HCT116 (cell line): Measurements from ENCODE around the gene GNAI3. TPM values are rescaled to one million over a fixed set of nuclear protein-coding genes. Genes with fewer than 3 reads are reported as not detected.

Source experiments
- ATAC-seq: fragments of 200-7000 bp; cut with Tn5 transposase; 2 replicates; pipeline ENCODE4 v1.9.1; 2020; ENCODE audit warnings: mild to moderate bottlenecking, moderate library complexity
- BruUV-seq: library from RNA; stranded (reverse); fragments of 400-500 nt; replicated peaks from 2 replicates; lab custom pipeline; 2021; lab: Mats Ljungman, UMichigan
- CTCF ChIA-PET: fragments of 300-600 bp; sonication (Branson Sonifier 250); formaldehyde crosslinking; loops from one replicate; lab custom pipeline; 2021; ENCODE audit warnings: antibody characterized with exemption; lab: Charles Lee
- POLR2A ChIA-PET: fragments of 300-600, 350-600 bp; sonication (Branson Sonifier 250); formaldehyde crosslinking; loops from one replicate; lab custom pipeline; 2021; ENCODE audit warnings: antibody characterized with exemption; lab: Charles Lee
- RAD21 ChIA-PET, 2 experiments: fragments of 300-600 bp; sonication (Branson Sonifier 250); formaldehyde crosslinking; loops; one replicate each; lab custom pipeline; 2023; ENCODE audit warnings: low total read pairs in 2 of 2; ENCODE audit not compliant: uncharacterized antibody in 2 of 2, unreplicated experiment in 2 of 2, low non-redundant PET in 1 of 2; lab: Charles Lee
- DNase-seq: peaks from one replicate; pipeline ENCODE4 v3.0.0-alpha.2; 2010; ENCODE audit warnings: low read depth, low spot score
- H2AFZ ChIP-seq: fragments of 200-600 bp; shearing (Covaris generic), sonication (generic); 2 replicates; pipeline ENCODE4 v1.6.1; 2017; ENCODE audit warnings: low read depth, mixed run types, mixed read lengths, antibody characterized with exemption, low read length; ENCODE audit not compliant: poor library complexity, severe bottlenecking
- H3K27ac ChIP-seq: 2 replicates; pipeline ENCODE4 v1.5.1; 2012; ENCODE audit warnings: low read depth, low read length
- H3K27me3 ChIP-seq: fragments of 200-600 bp; sonication (generic); 2 replicates; pipeline ENCODE4 v1.6.1; 2016; ENCODE audit warnings: mixed run types, low read length, mixed read lengths; ENCODE audit not compliant: insufficient read depth
- H3K36me3 ChIP-seq, 2 experiments: fragments of 200-500 bp in 1 of 2; fragments of 200-600 bp in 1 of 2; sonication (Bioruptor generic) in 1 of 2; sonication (generic) in 1 of 2; 2 replicates each; pipeline versions ENCODE4 v1.5.1 to v1.6.1; 2014 to 2016; ENCODE audit warnings: low read length in 2 of 2, inconsistent platforms in 1 of 2, mixed read lengths in 1 of 2, mixed run types in 1 of 2; ENCODE audit not compliant: insufficient read depth in 2 of 2, control insufficient read depth in 1 of 2
- H3K4me1 ChIP-seq, 2 experiments: fragments of 200-600 bp in 1 of 2; sonication (generic) in 1 of 2; 2 replicates each; pipeline versions ENCODE4 v1.5.1 to v1.6.1; 2012 to 2017; ENCODE audit warnings: low read length in 2 of 2, inconsistent platforms in 1 of 2, mild to moderate bottlenecking in 1 of 2, mixed read lengths in 1 of 2, mixed run types in 1 of 2, moderate library complexity in 1 of 2; ENCODE audit not compliant: insufficient read depth in 2 of 2, control insufficient read depth in 1 of 2
- H3K4me2 ChIP-seq: fragments of 200-600 bp; sonication (generic); 2 replicates; pipeline ENCODE4 v1.6.1; 2017; ENCODE audit warnings: mixed run types, low read length, mixed read lengths
- H3K4me3 ChIP-seq, 2 experiments: fragments of 200-600 bp in 1 of 2; sonication (generic) in 1 of 2; replicated peaks in 1 of 2; 2 replicates each; pipeline ENCODE4 v1.5.1; 2011 to 2016; ENCODE audit warnings: low read length in 2 of 2, control low read depth in 1 of 2, low read depth in 1 of 2, mild to moderate bottlenecking in 1 of 2, mixed read lengths in 1 of 2, mixed run types in 1 of 2
- H3K79me2 ChIP-seq: fragments of 200-600 bp; sonication (generic); 2 replicates; pipeline ENCODE4 v1.6.1; 2017; ENCODE audit warnings: mild to moderate bottlenecking, mixed run types, low read length, moderate library complexity, mixed read lengths; ENCODE audit not compliant: insufficient read depth
- H3K9ac ChIP-seq: fragments of 200-600 bp; sonication (generic); 2 replicates; pipeline ENCODE4 v1.6.1; 2016; ENCODE audit warnings: low read length, mixed read lengths
- H3K9me2 ChIP-seq: fragments of 200-600 bp; sonication (generic), shearing (Covaris generic); 2 replicates; pipeline ENCODE4 v1.6.1; 2017; ENCODE audit warnings: mixed run types, mild to moderate bottlenecking, moderate library complexity; ENCODE audit not compliant: insufficient read depth
- H3K9me3 ChIP-seq, 2 experiments: fragments of 200-500 bp in 1 of 2; fragments of 200-600 bp in 1 of 2; sonication (Bioruptor generic) in 1 of 2; sonication (generic) in 1 of 2; 2 replicates each; pipeline ENCODE4 v1.6.1; 2014 to 2017; ENCODE audit warnings: low read length in 2 of 2, mixed read lengths in 2 of 2, inconsistent platforms in 1 of 2, low read depth in 1 of 2, mild to moderate bottlenecking in 1 of 2, mixed run types in 1 of 2, moderate library complexity in 1 of 2; ENCODE audit not compliant: control insufficient read depth in 1 of 2, insufficient read depth in 1 of 2
- H4K20me1 ChIP-seq: fragments of 200-600 bp; sonication (generic), shearing (Covaris generic); 2 replicates; pipeline ENCODE4 v1.6.1; 2017; ENCODE audit warnings: mixed run types, mild to moderate bottlenecking, moderate library complexity; ENCODE audit not compliant: insufficient read depth
- CEBPB ChIP-seq: IDR thresholded peaks from 2 replicates; pipeline ENCODE4 v1.6.1; 2012; ENCODE audit warnings: low read depth
- CTCF ChIP-seq, 3 experiments: fragments of 200-600 bp in 1 of 3; sonication (generic) in 1 of 3; IDR thresholded peaks in 2 of 3; conservative IDR thresholded peaks in 1 of 3; 2 replicates each; pipeline ENCODE4 v1.5.1; 2012 to 2017; ENCODE audit warnings: low read depth in 2 of 3, low read length in 2 of 3, antibody characterized with exemption in 1 of 3, borderline replicate concordance in 1 of 3, control low read depth in 1 of 3, mild to moderate bottlenecking in 1 of 3, mixed read lengths in 1 of 3, mixed run types in 1 of 3, moderate library complexity in 1 of 3; ENCODE audit not compliant: insufficient read depth in 1 of 3
- ELF1 ChIP-seq: IDR thresholded peaks from 2 replicates; pipeline ENCODE4 v1.6.1; 2012; ENCODE audit warnings: low read depth, borderline replicate concordance
- EZH2 ChIP-seq: fragments of 200-600 bp; sonication (generic); IDR thresholded peaks from 2 replicates; pipeline ENCODE4 v1.6.1; 2017; ENCODE audit warnings: antibody characterized with exemption, mixed run types
- EZH2phosphoT487 ChIP-seq: fragments of 200-600 bp; IDR thresholded peaks from 2 replicates; pipeline ENCODE4 v1.6.1; 2018; ENCODE audit warnings: antibody characterized with exemption, borderline replicate concordance
- JUND ChIP-seq: IDR thresholded peaks from 2 replicates; pipeline ENCODE4 v1.6.1; 2012
- MAX ChIP-seq: IDR thresholded peaks from 2 replicates; pipeline ENCODE4 v1.6.1; 2012
- POLR2A ChIP-seq: IDR thresholded peaks from 2 replicates; pipeline ENCODE4 v1.7.0; 2011; ENCODE audit warnings: borderline replicate concordance; ENCODE audit not compliant: insufficient read depth, insufficient read length; ENCODE audit errors: extremely low read depth
- SIN3A ChIP-seq: IDR thresholded peaks from 2 replicates; pipeline ENCODE4 v1.6.1; 2012; ENCODE audit warnings: low read depth
- SP1 ChIP-seq: IDR thresholded peaks from 2 replicates; pipeline ENCODE4 v1.6.1; 2012; ENCODE audit warnings: low read depth
- SRF ChIP-seq: IDR thresholded peaks from 2 replicates; pipeline ENCODE4 v1.6.1; 2012; ENCODE audit warnings: low read depth
- YY1 ChIP-seq: IDR thresholded peaks from 2 replicates; pipeline ENCODE4 v1.6.1; 2011; ENCODE audit warnings: low read length, low read depth, moderate library complexity, mild to moderate bottlenecking; ENCODE audit not compliant: insufficient replicate concordance; ENCODE audit errors: extremely low read depth
- ZFX ChIP-seq: fragments of 450-650 bp; IDR thresholded peaks from 2 replicates; pipeline ENCODE4 v1.6.1; 2017
- ZNF274 ChIP-seq: fragments of 200-500 bp; sonication (Bioruptor generic); IDR thresholded peaks from 2 replicates; pipeline ENCODE4 v1.6.1; 2014; ENCODE audit warnings: mild to moderate bottlenecking, low read depth, low read length, inconsistent platforms
- intact Hi-C: fragments of 100-400 bp; cut with micrococcal nuclease; formaldehyde crosslinking; loops from 2 replicates; pipeline ENCODE4 v1.10.0; 2022
- total RNA-seq: library from RNA; stranded (reverse); gene quantifications from one replicate; pipeline ENCODE4 v1.2.1, GENCODE V29; 2021; ENCODE audit not compliant: unreplicated experiment

The GNAI3 gene
- total RNA-seq, 1 experiment from 2014 or later, result 9.5 TPM

GRCh38 chr1:109530457-109531087, 17.8 kb upstream of the GNAI3 start:
- no peaks in the 10 kb centered on the region for H3K9me3 ChIP-seq
- no peaks in the 10 kb centered on the region for H3K9me2 ChIP-seq
- intact Hi-C loops, result loop anchor here (5.0 to 10.0 kb wide), 2 partner anchors 133 to 326 kb away; partner anchors contain the start of gene SORT1
- no peak overlapping the region for H3K4me3 ChIP-seq
- H2AFZ ChIP-seq, result no peak overlapping the region
- no peaks in the 10 kb centered on the region for H4K20me1 ChIP-seq
- ChIA-PET RAD21 (no interaction called here), CTCF (interaction anchor here (1.0 to 6.4 kb wide), 6 partner anchors 32 to 339 kb away, joined by 3 to 146 read pairs (median 4); partner anchors contain the start of gene CYB561D1), POLR2A (interaction anchor here (1.1 kb wide), 1 partner anchor 40 kb away, joined by 3 read pairs; no protein-coding TSS in a partner anchor)
- no TSS peak for BruUV-seq
- no peaks in the 10 kb centered on the region; the same call in 1 of the 2 replicates for H3K27me3 ChIP-seq
- DNase-seq (no peak), ATAC-seq (no peak)
- TF ChIP-seq EZH2 (no peak), YY1 (no peak), EZH2phosphoT487 (no peak)
- H3K79me2 ChIP-seq, result no peaks in the 10 kb centered on the region
- H3K36me3 ChIP-seq, result no peaks in the 10 kb centered on the region
- no peak overlapping the region for H3K27ac ChIP-seq
- H3K4me1 ChIP-seq, result peaks cover 4 to 14% of the 10 kb centered on the region in 2 experiments; a peak in 3 of 4 replicates
- no peak overlapping the region for H3K9ac ChIP-seq
- no peak overlapping the region for H3K4me2 ChIP-seq

DNA sequence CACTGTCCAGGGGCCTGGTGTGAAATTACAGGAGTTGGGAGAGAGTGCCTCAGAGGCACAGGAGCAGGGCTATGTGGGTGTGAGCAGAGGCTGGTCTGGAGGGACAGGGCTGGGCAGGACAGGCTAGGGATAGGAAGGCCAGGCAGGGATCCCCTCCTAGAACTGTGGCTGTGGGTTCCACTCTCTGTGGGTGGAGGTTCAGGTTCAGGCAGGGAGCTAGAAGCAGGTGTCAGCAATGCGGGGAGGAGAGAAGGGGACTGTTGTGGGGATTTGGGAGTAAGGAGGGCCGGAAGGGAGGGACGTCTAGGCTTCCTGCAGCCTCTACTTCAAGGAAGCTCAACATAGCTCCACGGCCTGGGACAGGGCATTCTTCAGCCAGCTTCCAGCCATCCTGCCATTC, 17.0 kb upstream of the GNAI3 start:
- no peak overlapping the region for H3K4me3 ChIP-seq
- ChIA-PET RAD21 (interaction anchor here (0.9 to 2.1 kb wide), 3 partner anchors 37 to 41 kb away, joined by 5 to 17 read pairs (median 5); partner anchors contain the start of gene CYB561D1 (in 1 of the 2)), CTCF (interaction anchor here (0.8 to 6.4 kb wide), 12 partner anchors 12 to 291 kb away, joined by 3 to 146 read pairs (median 8); partner anchors contain the start of genes AMIGO1, CYB561D1, PSRC1 and SORT1), POLR2A (interaction anchor here (1.1 kb wide), 1 partner anchor 41 kb away, joined by 3 read pairs; no protein-coding TSS in a partner anchor)
- no peaks in the 10 kb centered on the region; the same call in 1 of the 2 replicates for H3K27me3 ChIP-seq
- no peaks in the 10 kb centered on the region for H4K20me1 ChIP-seq
- DNase-seq (no peak), ATAC-seq (no peak)
- H3K9me3 ChIP-seq, result no peaks in the 10 kb centered on the region
- no peaks in the 10 kb centered on the region for H3K79me2 ChIP-seq
- no peak overlapping the region for H3K9ac ChIP-seq
- no peak overlapping the region for H3K4me2 ChIP-seq
- H3K27ac ChIP-seq, result no peak overlapping the region
- intact Hi-C loops, result loop anchor here (5.0 to 10.0 kb wide), 2 partner anchors 134 to 327 kb away; partner anchors contain the start of gene SORT1
- H3K4me1 ChIP-seq, result peaks cover 4 to 14% of the 10 kb centered on the region in 2 experiments; a peak in 3 of 4 replicates
- BruUV-seq, result no TSS peak
- H2AFZ ChIP-seq, result no peak overlapping the region
- no peaks in the 10 kb centered on the region for H3K9me2 ChIP-seq
- H3K36me3 ChIP-seq, result no peaks in the 10 kb centered on the region
- TF ChIP-seq MAX (no peak), ZFX (no peak), EZH2phosphoT487 (no peak), SP1 (no peak), SRF (no peak), SIN3A (no peak), ELF1 (no peak), ZNF274 (no peak), EZH2 (no peak), CEBPB (no peak), CTCF (IDR thresholded peaks at IDR 0.05 in 2 of 3, conservative IDR thresholded peaks at IDR 0.05 in 1 of 3; ENCODE audit: borderline replicate concordance in 1 of 3, insufficient read depth in 1 of 3, low read depth in 2 of 3, low read length in 2 of 3) (no peak), POLR2A (no peak), JUND (no peak)
